Gastrocnemius medialis (tissue), 4 donors: Measurements from ENCODE around the gene PPP6C. TPM values are rescaled to one million over a fixed set of nuclear protein-coding genes. Genes with fewer than 3 reads are reported as not detected.

Source experiments
- ATAC-seq, 2 donors: fragments of 150-250 bp; one replicate each; pipeline ENCODE4 v1.9.1; 2016
- DNase-seq, 2 donors: peaks; one replicate each; pipeline ENCODE4 v3.0.0-alpha.2; 2019
- H3K27ac ChIP-seq, 4 donors: fragments of 200-600 bp; sonication (generic); 1 replicate in 1 of 4; 2 replicates in 3 of 4; pipeline ENCODE4 v1.5.1; 2016 to 2018; ENCODE audit warnings: mild to moderate bottlenecking in 2 of 4, moderate library complexity in 1 of 4
- H3K27me3 ChIP-seq, 3 donors: fragments of 200-600 bp; sonication (generic) in 2 of 3; 1 replicate in 1 of 3; 2 replicates in 2 of 3; pipeline versions ENCODE4 v1.5.1 to v1.6.0; 2016 to 2019; ENCODE audit warnings: mild to moderate bottlenecking in 1 of 3, moderate library complexity in 1 of 3
- H3K36me3 ChIP-seq, 2 donors: fragments of 200-600 bp; sonication (generic) in 1 of 2; one replicate each; pipeline ENCODE4 v1.5.1; 2017 to 2018
- H3K4me1 ChIP-seq, 2 donors: fragments of 200-600 bp; sonication (generic) in 1 of 2; one replicate each; pipeline ENCODE4 v1.5.1; 2016 to 2017; ENCODE audit warnings: mild to moderate bottlenecking in 2 of 2
- H3K4me3 ChIP-seq, 4 donors: fragments of 200-600 bp; sonication (generic) in 3 of 4; 1 replicate in 1 of 4; 2 replicates in 3 of 4; pipeline ENCODE4 v1.5.1; 2016 to 2019; ENCODE audit warnings: mild to moderate bottlenecking in 2 of 4
- H3K9me3 ChIP-seq, 3 donors: fragments of 200-600 bp; sonication (generic) in 2 of 3; 1 replicate in 1 of 3; 2 replicates in 2 of 3; pipeline ENCODE4 v1.5.1; 2016 to 2019
- CTCF ChIP-seq, 5 experiments: fragments of 450-650 bp in 3 of 5; fragments of 200-600 bp in 2 of 5; sonication (generic) in 2 of 5; IDR thresholded peaks in 4 of 5; conservative IDR thresholded peaks in 1 of 5; 1 replicate in 4 of 5; 2 replicates in 1 of 5; pipeline ENCODE4 v1.5.1; 2016 to 2019; ENCODE audit warnings: antibody characterized with exemption in 5 of 5, mild to moderate bottlenecking in 3 of 5, moderate library complexity in 3 of 5
- POLR2A ChIP-seq, 2 donors: fragments of 450-650 bp; IDR thresholded peaks; one replicate each; pipeline ENCODE4 v1.6.1; 2017; ENCODE audit warnings: antibody characterized with exemption in 2 of 2, mild to moderate bottlenecking in 2 of 2, moderate library complexity in 2 of 2
- in situ Hi-C, 4 donors: fragments of 200-750 bp; cut with MboI; loops; one replicate each; pipeline versions ENCODE4 v1.15.0 to v1.8.0; 2017; ENCODE audit warnings: low sequenced_read_pairs in 4 of 4
- intact Hi-C: fragments of 100-400 bp; cut with DNase I; formaldehyde crosslinking; loops from one replicate; pipeline ENCODE4 v1.15.1; 2023; ENCODE audit warnings: low total_unique reads
- total RNA-seq, 4 donors: library from RNA; depleted of rRNA; stranded (reverse); fragments of >200 nt; gene quantifications; one replicate each; pipeline versions ENCODE4 v1.1.0 to v1.2.3, GENCODE V29; 2016

PPP6C gene
- total RNA-seq, 4 donors from 2014 or later = 49.4 to 80.6 (median 73.6) TPM

GRCh38 chr9:125106285-125106893 is 83.2 kb downstream of the PPP6C start:
- TF ChIP-seq POLR2A (IDR thresholded peaks at IDR 0.05) = no peak
- TF ChIP-seq CTCF (IDR thresholded peaks at IDR 0.05 in 4 of 5, conservative IDR thresholded peaks at IDR 0.05 in 1 of 5) = no peak
- Histone ChIP-seq H3K4me3 (no peak overlapping the region), H3K27ac (no peak overlapping the region), H3K4me1 (peaks cover 20 to 27% of the 10 kb centered on the region in 2 donors), H3K36me3 (no peaks in the 10 kb centered on the region), H3K27me3 (no peaks in the 10 kb centered on the region), H3K9me3 (no peaks in the 10 kb centered on the region)
- ATAC-seq (no peak), DNase-seq (no peak)
- intact Hi-C loops = no loop called here
- in situ Hi-C loops = no loop called here

- no peak for TF ChIP-seq POLR2A (IDR thresholded peaks at IDR 0.05)
- TF ChIP-seq CTCF (IDR thresholded peaks at IDR 0.05 in 4 of 5, conservative IDR thresholded peaks at IDR 0.05 in 1 of 5) = no peak
- in situ Hi-C loops (no loop called here), intact Hi-C loops (loop anchor here (1.0 kb wide), 1 partner anchor 39 kb away; the partner anchor contains the start of gene SCAI)
- DNase-seq (no peak), ATAC-seq (peak; percentile 81)
- Histone ChIP-seq H3K4me1 (peaks cover 32 to 42% of the 10 kb centered on the region in 2 donors), H3K27me3 (no peaks in the 10 kb centered on the region), H3K36me3 (no peaks in the 10 kb centered on the region), H3K9me3 (no peaks in the 10 kb centered on the region), H3K4me3 (no peak overlapping the region), H3K27ac (peak overlapping the region in 2 of 4 donors; percentile 38 to 63)
Observed at GRCh38 chr9:125103770-125104460, 85.7 kb downstream of the PPP6C start.

GRCh38 chr9:125103021-125103420 is 86.6 kb downstream of the PPP6C start:
- Histone ChIP-seq H3K36me3 (no peaks in the 10 kb centered on the region), H3K9me3 (no peaks in the 10 kb centered on the region), H3K4me3 (no peak overlapping the region), H3K4me1 (peaks cover 40 to 51% of the 10 kb centered on the region in 2 donors), H3K27ac (no peak overlapping the region), H3K27me3 (no peaks in the 10 kb centered on the region)
- DNase-seq (no peak), ATAC-seq (no peak)
- intact Hi-C loops (loop anchor here (1.0 kb wide), 1 partner anchor 40 kb away; the partner anchor contains the start of gene SCAI), in situ Hi-C loops (no loop called here)
- TF ChIP-seq CTCF (IDR thresholded peaks at IDR 0.05 in 4 of 5, conservative IDR thresholded peaks at IDR 0.05 in 1 of 5) (no peak), POLR2A (IDR thresholded peaks at IDR 0.05) (no peak)

GRCh38 chr9:125100822-125101221 is 88.8 kb downstream of the PPP6C start:
- Histone ChIP-seq H3K36me3 (no peaks in the 10 kb centered on the region), H3K27me3 (no peaks in the 10 kb centered on the region), H3K27ac (no peak overlapping the region), H3K4me1 (peaks cover 40 to 51% of the 10 kb centered on the region in 2 donors), H3K9me3 (no peaks in the 10 kb centered on the region), H3K4me3 (no peak overlapping the region)
- TF ChIP-seq POLR2A (IDR thresholded peaks at IDR 0.05) (no peak), CTCF (IDR thresholded peaks at IDR 0.05 in 4 of 5, conservative IDR thresholded peaks at IDR 0.05 in 1 of 5) (no peak)
- ATAC-seq = no peak
- in situ Hi-C loops = no loop called here
- intact Hi-C loops = no loop called here
- no peak for DNase-seq
